ENCODE results near the gene MTF2.

MTF2 gene

GRCh38 chr1:93111561-93111960 lies 32.5 kb downstream of the MTF2 start:
- H3K27ac ChIP-seq = no peak overlapping the region

GRCh38 chr1:93113127-93113526 lies 34.0 kb downstream of the MTF2 start:
- H3K36me3 ChIP-seq = peaks cover 43% of the 10 kb centered on the region
- no peaks in the 10 kb centered on the region for H3K9me3 ChIP-seq (ENCODE audit: severe bottlenecking)
- H3K4me3 ChIP-seq (ENCODE audit: low read depth, low read length) = no peak overlapping the region
- H3K27ac ChIP-seq = no peak overlapping the region
- DNase-seq = no peak
- H3K27me3 ChIP-seq (ENCODE audit: insufficient read depth, low read depth, severe bottlenecking) = no peaks in the 10 kb centered on the region
- TF ChIP-seq CTCF (IDR thresholded peaks at IDR 0.05; ENCODE audit: low read depth, low read length) = no peak

More at GRCh38 chr1:93111561-93111960, 32.5 kb downstream of the MTF2 start:
- TF ChIP-seq CTCF (IDR thresholded peaks at IDR 0.05; ENCODE audit: low read depth, low read length) = no peak
- Histone ChIP-seq H3K36me3 (peaks cover 39% of the 10 kb centered on the region), H3K9me3 (ENCODE audit: severe bottlenecking) (no peaks in the 10 kb centered on the region), H3K4me3 (ENCODE audit: low read depth, low read length) (no peak overlapping the region), H3K27me3 (ENCODE audit: insufficient read depth, low read depth, severe bottlenecking) (no peaks in the 10 kb centered on the region)
- no peak for DNase-seq

- Histone ChIP-seq H3K27me3 (ENCODE audit: insufficient read depth, low read depth, severe bottlenecking) (no peaks in the 10 kb centered on the region), H3K4me3 (ENCODE audit: low read depth, low read length) (no peak overlapping the region), H3K36me3 (peaks cover 49% of the 10 kb centered on the region), H3K27ac (no peak overlapping the region), H3K9me3 (ENCODE audit: severe bottlenecking) (no peaks in the 10 kb centered on the region)
- no peak for TF ChIP-seq CTCF (IDR thresholded peaks at IDR 0.05; ENCODE audit: low read depth, low read length)
- no peak for DNase-seq
These were observed 35.3 kb downstream of the MTF2 start for GRCh38 chr1:93114391-93114790.

GRCh38 chr1:93120614-93121013 lies 41.5 kb downstream of the MTF2 start:
- TF ChIP-seq CTCF (IDR thresholded peaks at IDR 0.05; ENCODE audit: low read depth, low read length) = no peak
- DNase-seq = no peak
- H3K36me3 ChIP-seq = peaks cover 49% of the 10 kb centered on the region
- H3K9me3 ChIP-seq (ENCODE audit: severe bottlenecking) = no peaks in the 10 kb centered on the region
- H3K4me3 ChIP-seq (ENCODE audit: low read depth, low read length) = no peak overlapping the region
- no peaks in the 10 kb centered on the region for H3K27me3 ChIP-seq (ENCODE audit: insufficient read depth, low read depth, severe bottlenecking)
- H3K27ac ChIP-seq = no peak overlapping the region

GRCh38 chr1:93123201-93123783 lies 44.2 kb downstream of the MTF2 start:
- DNase-seq = no peak
- H3K36me3 ChIP-seq = peaks cover 39% of the 10 kb centered on the region

More at GRCh38 chr1:93123201-93123783, 44.2 kb downstream of the MTF2 start:
- no peak for TF ChIP-seq CTCF (IDR thresholded peaks at IDR 0.05; ENCODE audit: low read depth, low read length)
- no peak overlapping the region for H3K27ac ChIP-seq
- no peaks in the 10 kb centered on the region for H3K27me3 ChIP-seq (ENCODE audit: insufficient read depth, low read depth, severe bottlenecking)
- H3K9me3 ChIP-seq (ENCODE audit: severe bottlenecking) = no peaks in the 10 kb centered on the region
- H3K4me3 ChIP-seq (ENCODE audit: low read depth, low read length) = no peak overlapping the region
